Tibial nerve (tissue), 4 donors: ENCODE results near the gene SULT1C4. TPM values are rescaled to one million over a fixed set of nuclear protein-coding genes. Genes with fewer than 3 reads are reported as not detected.

Source experiments
- DNase-seq, 2 donors: peaks; one replicate each; pipeline ENCODE4 v3.0.0-alpha.2; 2019; ENCODE audit warnings: low spot score in 2 of 2
- H3K27ac ChIP-seq, 4 donors: fragments of 200-600 bp; sonication (generic) in 3 of 4; one replicate each; pipeline ENCODE4 v1.5.1; 2017 to 2019; ENCODE audit warnings: mild to moderate bottlenecking in 1 of 4
- H3K27me3 ChIP-seq, 2 donors: fragments of 200-600 bp; sonication (generic) in 1 of 2; one replicate each; pipeline versions ENCODE4 v1.5.1 to v1.6.0; 2017 to 2019
- H3K36me3 ChIP-seq, 3 donors: fragments of 200-600 bp; sonication (generic); one replicate each; pipeline ENCODE4 v1.5.1; 2018 to 2019
- H3K4me1 ChIP-seq, 4 donors: fragments of 200-600 bp; sonication (generic) in 3 of 4; one replicate each; pipeline ENCODE4 v1.5.1; 2017 to 2019
- H3K4me3 ChIP-seq, 4 donors: fragments of 200-600 bp; sonication (generic) in 3 of 4; one replicate each; pipeline ENCODE4 v1.5.1; 2017 to 2019; ENCODE audit warnings: mild to moderate bottlenecking in 1 of 4, moderate library complexity in 1 of 4
- H3K9me3 ChIP-seq, 4 donors: fragments of 200-600 bp; sonication (generic) in 3 of 4; one replicate each; pipeline ENCODE4 v1.5.1; 2017 to 2019
- CTCF ChIP-seq, 5 experiments: fragments of 200-600 bp in 3 of 5; fragments of 450-650 bp in 2 of 5; sonication (generic) in 3 of 5; IDR thresholded peaks; one replicate each; pipeline ENCODE4 v1.5.1; 2016 to 2019; ENCODE audit warnings: antibody characterized with exemption in 5 of 5, mild to moderate bottlenecking in 3 of 5, moderate library complexity in 2 of 5
- EP300 ChIP-seq, 2 donors: sonication (generic); formaldehyde crosslinking; IDR thresholded peaks; one replicate each; pipeline ENCODE4 v1.6.1; 2017; ENCODE audit warnings: antibody characterized with exemption in 2 of 2, mild to moderate bottlenecking in 1 of 2
- POLR2A ChIP-seq, 2 donors: fragments of 450-650 bp; IDR thresholded peaks; one replicate each; pipeline ENCODE4 v1.6.1; 2017; ENCODE audit warnings: antibody characterized with exemption in 2 of 2, mild to moderate bottlenecking in 2 of 2, moderate library complexity in 2 of 2
- WGBS, 2 donors: methylation state at CpG; one replicate each; pipeline ENCODE4 v1.1.5; 2018; 5-methylcytosine and 5-hydroxymethylcytosine counted together
- total RNA-seq, 4 donors: library from RNA; depleted of rRNA; stranded (reverse); fragments of >200 nt; gene quantifications; one replicate each; pipeline ENCODE4 v1.1.0, GENCODE V29; 2016

SULT1C4 gene
- 1 to 10 TPM; 1.7 to 5.7 (median 3.1) TPM for total RNA-seq

- Histone ChIP-seq H3K27me3 (no peaks in the 10 kb centered on the region), H3K4me3 (peak within 1 kb of the TSS; percentile 25 to 49 (median 30)), H3K36me3 (peaks cover 0 to 2% (median 0%) of the 10 kb centered on the region in 3 donors), H3K9me3 (no peaks in the 10 kb centered on the region), H3K27ac (peak within 1 kb of the TSS; percentile 55 to 90 (median 72)), H3K4me1 (peaks cover 0 to 19% (median 6%) of the 10 kb centered on the region in 4 donors)
- peak in 1 of 2 donors; percentile 22 for DNase-seq
- TF ChIP-seq EP300 (IDR thresholded peaks at IDR 0.05) (peak in 1 of 2 donors; percentile 49), POLR2A (IDR thresholded peaks at IDR 0.05) (peak in 1 of 2 donors; percentile 39), CTCF (IDR thresholded peaks at IDR 0.05) (no peak)
- WGBS, 2 donors = 15 to 20% methylated on average over 13 of the region's 13 CpGs
Measured at GRCh38 chr2:108377815-108378630, at the start of gene SULT1C4. SULT1C4 (plus strand) TSS chr2:108377954; CDS start chr2:108378338, 384 bp downstream.

- Histone ChIP-seq H3K9me3 (no peaks in the 10 kb centered on the region), H3K4me1 (no peaks in the 10 kb centered on the region), H3K36me3 (no peaks in the 10 kb centered on the region), H3K27ac (no peak overlapping the region), H3K4me3 (no peak overlapping the region), H3K27me3 (no peaks in the 10 kb centered on the region)
- DNase-seq = no peak
- no peak for TF ChIP-seq CTCF (IDR thresholded peaks at IDR 0.05)
- 92 to 100% methylated on average over 2 of the region's 2 CpGs for WGBS, 2 donors
Measured at GRCh38 chr2:108329771-108330170, 48.0 kb upstream of the SULT1C4 start.

GRCh38 chr2:108330979-108331378 lies 46.8 kb upstream of the SULT1C4 start:
- 18 to 19% methylated on average over 3 of the region's 3 CpGs for WGBS, 2 donors
- Histone ChIP-seq H3K36me3 (no peaks in the 10 kb centered on the region), H3K9me3 (no peaks in the 10 kb centered on the region), H3K4me1 (no peaks in the 10 kb centered on the region), H3K4me3 (no peak overlapping the region), H3K27me3 (no peaks in the 10 kb centered on the region), H3K27ac (no peak overlapping the region)
- no peak for DNase-seq
- no peak for TF ChIP-seq EP300 (IDR thresholded peaks at IDR 0.05)
- TF ChIP-seq CTCF (IDR thresholded peaks at IDR 0.05) = no peak
- TF ChIP-seq POLR2A (IDR thresholded peaks at IDR 0.05) = no peak

GRCh38 chr2:108345951-108346350 lies 31.8 kb upstream of the SULT1C4 start:
- no peak for DNase-seq
- Histone ChIP-seq H3K27me3 (no peaks in the 10 kb centered on the region), H3K4me3 (no peak overlapping the region), H3K27ac (no peak overlapping the region), H3K4me1 (no peaks in the 10 kb centered on the region), H3K36me3 (no peaks in the 10 kb centered on the region), H3K9me3 (no peaks in the 10 kb centered on the region)
- TF ChIP-seq EP300 (IDR thresholded peaks at IDR 0.05) (no peak), CTCF (IDR thresholded peaks at IDR 0.05) (no peak), POLR2A (IDR thresholded peaks at IDR 0.05) (no peak)
- 69 to 71% methylated on average over 3 of the region's 3 CpGs for WGBS, 2 donors

- no peaks in the 10 kb centered on the region for H3K36me3 ChIP-seq
- H3K9me3 ChIP-seq = no peaks in the 10 kb centered on the region
- DNase-seq = no peak
- WGBS, 2 donors = 76 to 80% methylated on average over 3 of the region's 3 CpGs
- no peak overlapping the region for H3K4me3 ChIP-seq
- TF ChIP-seq POLR2A (IDR thresholded peaks at IDR 0.05) (no peak), EP300 (IDR thresholded peaks at IDR 0.05) (no peak)
- H3K27me3 ChIP-seq = no peaks in the 10 kb centered on the region
- H3K4me1 ChIP-seq = no peaks in the 10 kb centered on the region
- H3K27ac ChIP-seq = no peak overlapping the region
Measured at GRCh38 chr2:108346827-108347226, 30.9 kb upstream of the SULT1C4 start.
